HEK293 (cell line): ENCODE data around the gene HOXB9.

ENCODE experiments used
- HOXD13 ChIP-seq: sonication (generic); formaldehyde crosslinking; IDR thresholded peaks from 2 replicates; pipeline ENCODE4 v1.8.0; 2022; ENCODE audit warnings: missing genetic modification reagents, borderline replicate concordance
- KLF16 ChIP-seq: fragments of 450-650 bp; formaldehyde crosslinking; IDR thresholded peaks from 2 replicates; pipeline ENCODE4 v1.5.1; 2017; ENCODE audit warnings: missing biosample characterization, missing genetic modification characterization
- KLF17 ChIP-seq: fragments of 450-650 bp; formaldehyde crosslinking; IDR thresholded peaks from 2 replicates; pipeline ENCODE4 v1.5.1; 2016; ENCODE audit warnings: missing biosample characterization, missing genetic modification characterization
- MEIS1 ChIP-seq: sonication (generic); formaldehyde crosslinking; IDR thresholded peaks from 2 replicates; pipeline ENCODE4 v1.8.1; 2022; ENCODE audit warnings: missing genetic modification reagents, mild to moderate bottlenecking, borderline replicate concordance
- SCRT2 ChIP-seq: fragments of 450-650 bp; formaldehyde crosslinking; IDR thresholded peaks from 2 replicates; pipeline ENCODE4 v1.5.1; 2016; ENCODE audit warnings: missing biosample characterization, missing genetic modification characterization
- ZBTB11 ChIP-seq: fragments of 450-650 bp; formaldehyde crosslinking; conservative IDR thresholded peaks from 2 replicates; pipeline ENCODE4 v1.5.1; 2016; ENCODE audit warnings: low read depth, missing biosample characterization, missing genetic modification characterization
- ZNF112 ChIP-seq: fragments of 450-650 bp; formaldehyde crosslinking; IDR thresholded peaks from 2 replicates; pipeline ENCODE4 v1.5.0; 2017; ENCODE audit warnings: missing biosample characterization, missing genetic modification characterization
- ZNF174 ChIP-seq: fragments of 450-650 bp; formaldehyde crosslinking; IDR thresholded peaks from 2 replicates; pipeline ENCODE4 v1.5.0; 2017; ENCODE audit warnings: missing biosample characterization, mild to moderate bottlenecking, missing genetic modification characterization
- ZNF239 ChIP-seq: fragments of 450-650 bp; formaldehyde crosslinking; IDR thresholded peaks from 2 replicates; pipeline ENCODE4 v1.5.1; 2016; ENCODE audit warnings: missing biosample characterization, missing genetic modification characterization
- ZNF416 ChIP-seq: fragments of 450-650 bp; formaldehyde crosslinking; IDR thresholded peaks from 2 replicates; pipeline ENCODE4 v1.5.1; 2016; ENCODE audit warnings: missing biosample characterization, missing genetic modification characterization
- ZNF654 ChIP-seq: fragments of 450-650 bp; formaldehyde crosslinking; IDR thresholded peaks from 2 replicates; pipeline ENCODE4 v1.5.1; 2016; ENCODE audit warnings: low read depth, missing biosample characterization, missing genetic modification characterization
- ZNF660 ChIP-seq: fragments of 450-650 bp; IDR thresholded peaks from 2 replicates; pipeline ENCODE4 v1.5.1; 2018; ENCODE audit warnings: missing biosample characterization, mild to moderate bottlenecking, missing genetic modification characterization
- ZNF664 ChIP-seq: fragments of 450-650 bp; formaldehyde crosslinking; IDR thresholded peaks from 2 replicates; pipeline ENCODE4 v1.5.1; 2016; ENCODE audit warnings: missing biosample characterization, missing genetic modification characterization
- ZNF704 ChIP-seq: fragments of 450-650 bp; formaldehyde crosslinking; IDR thresholded peaks from 2 replicates; pipeline ENCODE4 v1.5.1; 2016; ENCODE audit warnings: missing biosample characterization, missing genetic modification characterization
- ZNF76 ChIP-seq: fragments of 450-650 bp; formaldehyde crosslinking; IDR thresholded peaks from 2 replicates; pipeline ENCODE4; 2016; ENCODE audit warnings: low read depth, missing biosample characterization, missing genetic modification characterization, borderline replicate concordance
- TF ChIP-seq, protein P1 (sequence below): fragments of 450-650 bp; formaldehyde crosslinking; IDR thresholded peaks from 2 replicates; pipeline ENCODE4 v1.5.1; 2017; ENCODE audit warnings: missing biosample characterization, missing genetic modification characterization
- TF ChIP-seq, protein P2 (sequence below): fragments of 450-650 bp; formaldehyde crosslinking; IDR thresholded peaks from 2 replicates; pipeline ENCODE4 v1.5.1; 2016; ENCODE audit warnings: missing biosample characterization, missing genetic modification characterization
- TF ChIP-seq, protein P3 (sequence below): fragments of 450-650 bp; formaldehyde crosslinking; IDR thresholded peaks from 2 replicates; pipeline ENCODE4 v1.5.1; 2016; ENCODE audit warnings: missing biosample characterization, missing genetic modification characterization, borderline replicate concordance
- TF ChIP-seq, protein P4 (sequence below): fragments of 450-650 bp; formaldehyde crosslinking; IDR thresholded peaks from 2 replicates; pipeline ENCODE4 v1.5.1; 2016; ENCODE audit warnings: missing biosample characterization, missing genetic modification characterization
- TF ChIP-seq, protein P5 (sequence below): fragments of 450-650 bp; formaldehyde crosslinking; IDR thresholded peaks from 2 replicates; pipeline ENCODE4 v1.5.1; 2016; ENCODE audit warnings: missing biosample characterization, missing genetic modification characterization

HOXB9 gene

DNA sequence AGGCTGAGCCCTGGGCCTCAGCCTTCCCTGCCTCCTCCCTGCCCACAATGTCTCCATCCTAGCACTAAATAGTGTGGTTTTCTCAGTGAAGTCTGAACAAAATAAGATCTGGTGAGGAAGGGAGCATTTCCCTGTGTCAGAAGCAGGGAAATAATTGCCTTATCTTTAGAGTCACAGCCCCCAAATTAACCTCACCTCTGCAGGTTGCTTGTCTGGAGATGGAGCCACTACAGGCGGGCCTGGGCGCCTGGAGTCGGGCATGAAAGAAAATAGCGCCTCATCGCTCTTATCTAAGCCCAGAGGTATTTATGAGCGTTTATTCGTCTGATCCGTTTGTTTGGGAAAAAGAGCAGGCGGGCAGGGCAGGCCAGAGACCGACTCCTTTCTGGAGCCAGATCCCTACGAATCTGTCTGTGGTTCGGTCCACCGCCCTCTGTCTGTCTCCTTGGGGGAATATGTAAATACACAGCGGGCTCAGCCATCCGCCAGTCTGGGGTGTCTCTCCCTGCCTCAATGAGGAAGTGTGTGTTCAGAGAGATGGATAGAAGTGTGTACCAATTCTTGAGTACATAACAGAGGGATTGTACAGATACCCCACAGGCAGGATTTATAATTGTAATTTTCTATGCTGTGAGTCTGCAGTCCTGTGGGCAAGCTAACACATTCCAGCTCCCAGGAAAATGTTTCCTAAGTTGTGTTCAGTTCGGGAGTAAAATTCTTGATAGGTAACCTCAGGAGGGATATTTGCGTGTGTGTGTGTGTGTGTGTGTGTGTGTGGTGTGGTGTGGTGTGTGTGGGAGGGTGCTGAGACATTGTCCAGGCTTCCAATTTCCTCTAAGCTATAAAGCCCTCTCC, 25.7 kb downstream of the HOXB9 start (continued):
- TF ChIP-seq ZNF654 (tag by site-specific recombination) (no peak), KLF17 (tag by site-specific recombination) (no peak), ZNF704 (tag by site-specific recombination) (no peak), ZBTB11 (no peak), ZNF416 (tag by site-specific recombination) (no peak), ZNF664 (tag by site-specific recombination) (no peak; the same call in 1 of the 2 replicates), ZNF239 (tag by site-specific recombination) (no peak), MEIS1 (CRISPR knock-in tag) (no peak), ZNF174 (tag by site-specific recombination) (no peak), ZNF76 (no peak), KLF16 (tag by site-specific recombination) (no peak), SCRT2 (tag by site-specific recombination) (no peak), ZNF660 (tag by site-specific recombination) (0 out of 2 replicates have a peak, but pooled peaks have one; percentile 16), ZNF112 (tag by site-specific recombination) (no peak), HOXD13 (CRISPR knock-in tag) (peak; percentile 81; the same call in 1 of the 2 replicates)
- TF ChIP-seq, protein P1, sequence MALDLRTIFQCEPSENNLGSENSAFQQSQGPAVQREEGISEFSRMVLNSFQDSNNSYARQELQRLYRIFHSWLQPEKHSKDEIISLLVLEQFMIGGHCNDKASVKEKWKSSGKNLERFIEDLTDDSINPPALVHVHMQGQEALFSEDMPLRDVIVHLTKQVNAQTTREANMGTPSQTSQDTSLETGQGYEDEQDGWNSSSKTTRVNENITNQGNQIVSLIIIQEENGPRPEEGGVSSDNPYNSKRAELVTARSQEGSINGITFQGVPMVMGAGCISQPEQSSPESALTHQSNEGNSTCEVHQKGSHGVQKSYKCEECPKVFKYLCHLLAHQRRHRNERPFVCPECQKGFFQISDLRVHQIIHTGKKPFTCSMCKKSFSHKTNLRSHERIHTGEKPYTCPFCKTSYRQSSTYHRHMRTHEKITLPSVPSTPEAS (tag by site-specific recombination) = peak; percentile 93
- TF ChIP-seq, protein P2, sequence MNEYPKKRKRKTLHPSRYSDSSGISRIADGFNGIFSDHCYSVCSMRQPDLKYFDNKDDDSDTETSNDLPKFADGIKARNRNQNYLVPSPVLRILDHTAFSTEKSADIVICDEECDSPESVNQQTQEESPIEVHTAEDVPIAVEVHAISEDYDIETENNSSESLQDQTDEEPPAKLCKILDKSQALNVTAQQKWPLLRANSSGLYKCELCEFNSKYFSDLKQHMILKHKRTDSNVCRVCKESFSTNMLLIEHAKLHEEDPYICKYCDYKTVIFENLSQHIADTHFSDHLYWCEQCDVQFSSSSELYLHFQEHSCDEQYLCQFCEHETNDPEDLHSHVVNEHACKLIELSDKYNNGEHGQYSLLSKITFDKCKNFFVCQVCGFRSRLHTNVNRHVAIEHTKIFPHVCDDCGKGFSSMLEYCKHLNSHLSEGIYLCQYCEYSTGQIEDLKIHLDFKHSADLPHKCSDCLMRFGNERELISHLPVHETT (tag by site-specific recombination) = no peak; the same call in 1 of the 2 replicates
- TF ChIP-seq, protein P3, sequence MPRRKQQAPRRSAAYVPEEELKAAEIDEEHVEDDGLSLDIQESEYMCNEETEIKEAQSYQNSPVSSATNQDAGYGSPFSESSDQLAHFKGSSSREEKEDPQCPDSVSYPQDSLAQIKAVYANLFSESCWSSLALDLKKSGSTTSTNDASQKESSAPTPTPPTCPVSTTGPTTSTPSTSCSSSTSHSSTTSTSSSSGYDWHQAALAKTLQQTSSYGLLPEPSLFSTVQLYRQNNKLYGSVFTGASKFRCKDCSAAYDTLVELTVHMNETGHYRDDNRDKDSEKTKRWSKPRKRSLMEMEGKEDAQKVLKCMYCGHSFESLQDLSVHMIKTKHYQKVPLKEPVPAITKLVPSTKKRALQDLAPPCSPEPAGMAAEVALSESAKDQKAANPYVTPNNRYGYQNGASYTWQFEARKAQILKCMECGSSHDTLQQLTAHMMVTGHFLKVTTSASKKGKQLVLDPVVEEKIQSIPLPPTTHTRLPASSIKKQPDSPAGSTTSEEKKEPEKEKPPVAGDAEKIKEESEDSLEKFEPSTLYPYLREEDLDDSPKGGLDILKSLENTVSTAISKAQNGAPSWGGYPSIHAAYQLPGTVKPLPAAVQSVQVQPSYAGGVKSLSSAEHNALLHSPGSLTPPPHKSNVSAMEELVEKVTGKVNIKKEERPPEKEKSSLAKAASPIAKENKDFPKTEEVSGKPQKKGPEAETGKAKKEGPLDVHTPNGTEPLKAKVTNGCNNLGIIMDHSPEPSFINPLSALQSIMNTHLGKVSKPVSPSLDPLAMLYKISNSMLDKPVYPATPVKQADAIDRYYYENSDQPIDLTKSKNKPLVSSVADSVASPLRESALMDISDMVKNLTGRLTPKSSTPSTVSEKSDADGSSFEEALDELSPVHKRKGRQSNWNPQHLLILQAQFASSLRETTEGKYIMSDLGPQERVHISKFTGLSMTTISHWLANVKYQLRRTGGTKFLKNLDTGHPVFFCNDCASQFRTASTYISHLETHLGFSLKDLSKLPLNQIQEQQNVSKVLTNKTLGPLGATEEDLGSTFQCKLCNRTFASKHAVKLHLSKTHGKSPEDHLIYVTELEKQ (tag by site-specific recombination) = peak; percentile 64; the same call in 1 of the 2 replicates
- TF ChIP-seq, protein P4, sequence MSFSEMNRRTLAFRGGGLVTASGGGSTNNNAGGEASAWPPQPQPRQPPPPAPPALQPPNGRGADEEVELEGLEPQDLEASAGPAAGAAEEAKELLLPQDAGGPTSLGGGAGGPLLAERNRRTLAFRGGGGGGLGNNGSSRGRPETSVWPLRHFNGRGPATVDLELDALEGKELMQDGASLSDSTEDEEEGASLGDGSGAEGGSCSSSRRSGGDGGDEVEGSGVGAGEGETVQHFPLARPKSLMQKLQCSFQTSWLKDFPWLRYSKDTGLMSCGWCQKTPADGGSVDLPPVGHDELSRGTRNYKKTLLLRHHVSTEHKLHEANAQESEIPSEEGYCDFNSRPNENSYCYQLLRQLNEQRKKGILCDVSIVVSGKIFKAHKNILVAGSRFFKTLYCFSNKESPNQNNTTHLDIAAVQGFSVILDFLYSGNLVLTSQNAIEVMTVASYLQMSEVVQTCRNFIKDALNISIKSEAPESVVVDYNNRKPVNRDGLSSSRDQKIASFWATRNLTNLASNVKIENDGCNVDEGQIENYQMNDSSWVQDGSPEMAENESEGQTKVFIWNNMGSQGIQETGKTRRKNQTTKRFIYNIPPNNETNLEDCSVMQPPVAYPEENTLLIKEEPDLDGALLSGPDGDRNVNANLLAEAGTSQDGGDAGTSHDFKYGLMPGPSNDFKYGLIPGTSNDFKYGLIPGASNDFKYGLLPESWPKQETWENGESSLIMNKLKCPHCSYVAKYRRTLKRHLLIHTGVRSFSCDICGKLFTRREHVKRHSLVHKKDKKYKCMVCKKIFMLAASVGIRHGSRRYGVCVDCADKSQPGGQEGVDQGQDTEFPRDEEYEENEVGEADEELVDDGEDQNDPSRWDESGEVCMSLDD (tag by site-specific recombination) = peak; percentile 73; the same call in 1 of the 2 replicates
- TF ChIP-seq, protein P5, sequence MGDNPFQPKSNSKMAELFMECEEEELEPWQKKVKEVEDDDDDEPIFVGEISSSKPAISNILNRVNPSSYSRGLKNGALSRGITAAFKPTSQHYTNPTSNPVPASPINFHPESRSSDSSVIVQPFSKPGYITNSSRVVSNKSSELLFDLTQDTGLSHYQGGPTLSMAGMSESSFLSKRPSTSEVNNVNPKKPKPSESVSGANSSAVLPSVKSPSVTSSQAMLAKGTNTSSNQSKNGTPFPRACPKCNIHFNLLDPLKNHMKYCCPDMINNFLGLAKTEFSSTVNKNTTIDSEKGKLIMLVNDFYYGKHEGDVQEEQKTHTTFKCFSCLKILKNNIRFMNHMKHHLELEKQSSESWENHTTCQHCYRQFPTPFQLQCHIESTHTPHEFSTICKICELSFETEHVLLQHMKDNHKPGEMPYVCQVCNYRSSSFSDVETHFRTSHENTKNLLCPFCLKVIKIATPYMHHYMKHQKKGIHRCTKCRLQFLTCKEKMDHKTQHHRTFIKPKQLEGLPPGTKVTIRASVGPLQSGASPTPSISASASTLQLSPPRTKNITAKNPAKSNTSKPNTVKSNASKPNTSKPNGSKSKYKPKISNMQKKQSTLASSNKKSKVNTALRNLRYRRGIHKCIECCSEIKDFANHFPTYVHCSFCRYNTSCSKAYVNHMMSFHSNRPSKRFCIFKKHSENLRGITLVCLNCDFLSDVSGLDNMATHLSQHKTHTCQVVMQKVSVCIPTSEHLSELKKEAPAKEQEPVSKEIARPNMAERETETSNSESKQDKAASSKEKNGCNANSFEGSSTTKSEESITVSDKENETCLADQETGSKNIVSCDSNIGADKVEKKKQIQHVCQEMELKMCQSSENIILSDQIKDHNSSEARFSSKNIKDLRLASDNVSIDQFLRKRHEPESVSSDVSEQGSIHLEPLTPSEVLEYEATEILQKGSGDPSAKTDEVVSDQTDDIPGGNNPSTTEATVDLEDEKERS = no peak
